Fibroblast of skin of back (primary cell): ENCODE results near the gene BMS1. TPM values are rescaled to one million over a fixed set of nuclear protein-coding genes. Genes with fewer than 3 reads are reported as not detected.
"Not testable (repeated sequence)": the region's sequence is repeated elsewhere in the genome, so short reads cannot be mapped to it uniquely, and the experiment has no call there.

Source experiments
- DNase-seq: peaks from one replicate; pipeline ENCODE4 v3.0.0-alpha.2; 2013
- polyA plus RNA-seq, 2 experiments: library from polyadenylated mRNA; unstranded; fragments of 120-200 nt; gene quantifications; one replicate each; pipeline ENCODE4 v1.2.1, GENCODE V29; 2013; ENCODE audit not compliant: insufficient read length in 2 of 2

The BMS1 gene
- 18.7 TPM for polyA plus RNA-seq (2013, experiment 1 of 2; ENCODE audit: insufficient read length)
- 13.9 TPM for polyA plus RNA-seq (2013, experiment 2 of 2; ENCODE audit: insufficient read length)

GRCh38 chr10:42782446-42783180 lies at the start of gene BMS1:
BMS1 (plus strand) TSS chr10:42782795; CDS start chr10:42784395, 1,600 bp downstream.
- peak; percentile 94 for DNase-seq

- DNase-seq: no peak
These were observed 48.1 kb upstream of the BMS1 start for GRCh38 chr10:42734536-42734935.

- DNase-seq: no peak
These were observed 43.9 kb upstream of the BMS1 start for GRCh38 chr10:42738679-42739078.

GRCh38 chr10:42741536-42741935 lies 41.1 kb upstream of the BMS1 start:
- not testable (repeated sequence) for DNase-seq

GRCh38 chr10:42743697-42744096 lies 38.9 kb upstream of the BMS1 start:
- no peak for DNase-seq

- DNase-seq: no peak
These were observed 38.4 kb upstream of the BMS1 start for GRCh38 chr10:42744134-42744701.

GRCh38 chr10:42753126-42753506 lies 29.5 kb upstream of the BMS1 start:
- DNase-seq: peak; percentile 66

GRCh38 chr10:42753507-42754154 lies 29.0 kb upstream of the BMS1 start:
- DNase-seq: no peak

- peak; percentile 10 for DNase-seq
These were observed 28.2 kb upstream of the BMS1 start for GRCh38 chr10:42754155-42755027.

- DNase-seq: no peak
These were observed 27.6 kb upstream of the BMS1 start for GRCh38 chr10:42755028-42755451.

- DNase-seq: no peak
These were observed 27.0 kb upstream of the BMS1 start for GRCh38 chr10:42755556-42756093.

- DNase-seq: no peak
These were observed 14.7 kb upstream of the BMS1 start for GRCh38 chr10:42767906-42768305.

- DNase-seq: no peak
These were observed 13.9 kb upstream of the BMS1 start for GRCh38 chr10:42768581-42769152.

- no peak for DNase-seq
These were observed 13.4 kb upstream of the BMS1 start for GRCh38 chr10:42769173-42769572.

- no peak for DNase-seq
These were observed 12.9 kb upstream of the BMS1 start for GRCh38 chr10:42769673-42770072.

GRCh38 chr10:42776681-42777080 lies 5.9 kb upstream of the BMS1 start:
- DNase-seq: no peak

GRCh38 chr10:42780456-42780855 lies 2.1 kb upstream of the BMS1 start:
- DNase-seq: no peak

GRCh38 chr10:42781893-42782445 lies 626 bp upstream of the BMS1 start:
- DNase-seq: peak; percentile 28

GRCh38 chr10:42783181-42783549 lies 570 bp downstream of the BMS1 start:
- peak; percentile 62 for DNase-seq

- DNase-seq: no peak
These were observed 3.2 kb downstream of the BMS1 start for GRCh38 chr10:42785759-42786158.

GRCh38 chr10:42790835-42791234 lies 8.2 kb downstream of the BMS1 start:
- peak; percentile 5 for DNase-seq

- DNase-seq: no peak
These were observed 13.1 kb downstream of the BMS1 start for GRCh38 chr10:42795701-42796100.
